HG02943 (cell line): ENCODE results near the gene STK25.
"Not testable (repeated sequence)": the region's sequence is repeated elsewhere in the genome, so short reads cannot be mapped to it uniquely, and the experiment has no call there.

Experiments used
- ATAC-seq: cut with Tn5 transposase; IDR thresholded peaks from one replicate; pipeline ENCODE4 v1.9.1; 2021; ENCODE audit warnings: mild to moderate bottlenecking, low read depth, moderate library complexity; ENCODE audit not compliant: unreplicated experiment

Gene STK25

GRCh38 chr2:241469746-241470145, 38.6 kb downstream of the STK25 start:
- ATAC-seq: no peak

- ATAC-seq: no peak
These were observed 40.0 kb downstream of the STK25 start for GRCh38 chr2:241468476-241468781.

- no peak for ATAC-seq
These were observed 40.5 kb downstream of the STK25 start for GRCh38 chr2:241467777-241468475.

- no peak for ATAC-seq
These were observed 42.2 kb downstream of the STK25 start for GRCh38 chr2:241466230-241466629.

GRCh38 chr2:241465543-241465942, 42.8 kb downstream of the STK25 start:
- no peak for ATAC-seq

GRCh38 chr2:241463276-241464135, 44.9 kb downstream of the STK25 start:
- ATAC-seq: no peak

GRCh38 chr2:241461693-241462677, 46.4 kb downstream of the STK25 start:
- ATAC-seq: no peak

GRCh38 chr2:241460631-241461030, 47.8 kb downstream of the STK25 start:
- ATAC-seq: no peak

- no peak for ATAC-seq
These were observed 48.9 kb downstream of the STK25 start for GRCh38 chr2:241459520-241459919.

GRCh38 chr2:241458687-241459086, 49.7 kb downstream of the STK25 start:
- no peak for ATAC-seq

- no peak for ATAC-seq
These were observed 51.8 kb downstream of the STK25 start for GRCh38 chr2:241456546-241456945.

GRCh38 chr2:241454837-241455485, 53.4 kb downstream of the STK25 start:
- no peak for ATAC-seq

GRCh38 chr2:241453919-241454318, 54.5 kb downstream of the STK25 start:
- not testable (repeated sequence) for ATAC-seq

GRCh38 chr2:241451840-241452506, 56.4 kb downstream of the STK25 start:
- ATAC-seq: no peak

- ATAC-seq: not testable (repeated sequence)
These were observed 58.3 kb downstream of the STK25 start for GRCh38 chr2:241450092-241450491.

- no peak for ATAC-seq
These were observed 63.0 kb downstream of the STK25 start for GRCh38 chr2:241445426-241445825.

GRCh38 chr2:241443486-241444223, 64.7 kb downstream of the STK25 start:
- no peak for ATAC-seq
